Activated B cell treated with CpG ODN at 0.5 μM for 24 hours (primary cell): ENCODE measurements around the gene CELA2B. TPM values are rescaled to one million over a fixed set of nuclear protein-coding genes. Genes with fewer than 3 reads are reported as not detected.
"Not testable (repeated sequence)": the region's sequence is repeated elsewhere in the genome, so short reads cannot be mapped to it uniquely, and the experiment has no call there.

Source experiments
- ATAC-seq: fragments of 200-7000 bp; cut with Tn5 transposase; one replicate; pipeline ENCODE4 v1.10.0; 2021; ENCODE audit warnings: low read depth, mild to moderate bottlenecking, moderate library complexity
- CTCF ChIA-PET: fragments of 350-600 bp; sonication (Branson Sonifier 250); formaldehyde crosslinking; loops from one replicate; lab custom pipeline; 2021; ENCODE audit warnings: antibody characterized with exemption; lab: Charles Lee
- POLR2A ChIA-PET: fragments of 350-600 bp; sonication (Branson Sonifier 250); formaldehyde crosslinking; loops from one replicate; lab custom pipeline; 2021; ENCODE audit warnings: antibody characterized with exemption; lab: Charles Lee
- DNase-seq: peaks from one replicate; pipeline ENCODE4 v3.0.0; 2022
- H3K27ac Mint-ChIP-seq: one replicate; pipeline ENCODE4 v1.8.0; 2020; ENCODE audit warnings: mixed read lengths
- H3K27me3 Mint-ChIP-seq: one replicate; pipeline ENCODE4 v1.8.0; 2021; ENCODE audit warnings: mixed read lengths
- H3K36me3 Mint-ChIP-seq: one replicate; pipeline ENCODE4 v1.8.0; 2021; ENCODE audit warnings: low read depth, mixed read lengths
- H3K4me1 Mint-ChIP-seq: one replicate; pipeline ENCODE4 v1.8.0; 2021; ENCODE audit warnings: mixed read lengths
- H3K4me3 Mint-ChIP-seq: one replicate; pipeline ENCODE4 v1.8.0; 2020; ENCODE audit warnings: mild to moderate bottlenecking, mixed read lengths
- H3K9me3 Mint-ChIP-seq: one replicate; pipeline ENCODE4 v1.8.0; 2020; ENCODE audit warnings: mixed read lengths
- CTCF ChIP-seq: fragments of 200-600 bp; IDR thresholded peaks from one replicate; pipeline ENCODE4 v1.8.0; 2022; ENCODE audit warnings: antibody characterized with exemption, mild to moderate bottlenecking
- intact Hi-C: fragments of 100-400 bp; cut with micrococcal nuclease; formaldehyde crosslinking; loops from one replicate; pipeline ENCODE4 v1.15.1; 2024
- total RNA-seq: library from RNA; stranded (reverse); gene quantifications from 2 replicates; pipeline ENCODE4 v1.2.3, GENCODE V29; 2022

The CELA2B gene
- total RNA-seq, 1 donor from 2014 or later = not detected

- H3K4me1 Mint-ChIP-seq = no peaks in the 10 kb centered on the region
- DNase-seq = no peak
- H3K4me3 Mint-ChIP-seq = no peak overlapping the region
- H3K27me3 Mint-ChIP-seq = peaks cover 10% of the 10 kb centered on the region
- H3K36me3 Mint-ChIP-seq = no peaks in the 10 kb centered on the region
- ATAC-seq = no peak
- intact Hi-C loops = no loop called here
- H3K9me3 Mint-ChIP-seq = no peaks in the 10 kb centered on the region
- H3K27ac Mint-ChIP-seq = no peak overlapping the region
- ChIA-PET CTCF (no interaction called here), POLR2A (no interaction called here)
- no peak for TF ChIP-seq CTCF
These were observed 18.3 kb upstream of the CELA2B start for GRCh38 chr1:15457585-15457984.

GRCh38 chr1:15458388-15458787 lies 17.5 kb upstream of the CELA2B start:
- ATAC-seq, DNase-seq, H3K4me1 Mint-ChIP-seq, H3K9me3 Mint-ChIP-seq, H3K4me3 Mint-ChIP-seq, H3K36me3 Mint-ChIP-seq, POLR2A ChIA-PET, H3K27ac Mint-ChIP-seq, intact Hi-C loops, CTCF ChIA-PET: not testable (repeated sequence)
- peaks cover 10% of the 10 kb centered on the region for H3K27me3 Mint-ChIP-seq

GRCh38 chr1:15459771-15460707 lies 15.9 kb upstream of the CELA2B start:
- H3K9me3 Mint-ChIP-seq = no peaks in the 10 kb centered on the region
- H3K4me1 Mint-ChIP-seq = no peaks in the 10 kb centered on the region
- ATAC-seq (no peak), DNase-seq (no peak)
- no peak overlapping the region for H3K4me3 Mint-ChIP-seq
- intact Hi-C loops = no loop called here
- H3K27ac Mint-ChIP-seq = no peak overlapping the region
- no peak for TF ChIP-seq CTCF
- H3K27me3 Mint-ChIP-seq = peaks cover 13% of the 10 kb centered on the region
- ChIA-PET POLR2A (no interaction called here), CTCF (no interaction called here)
- H3K36me3 Mint-ChIP-seq = no peaks in the 10 kb centered on the region

- CTCF ChIA-PET = no interaction called here
These were observed 15.2 kb upstream of the CELA2B start for GRCh38 chr1:15460708-15461095.

GRCh38 chr1:15463064-15463800 lies 12.7 kb upstream of the CELA2B start:
- H3K36me3 Mint-ChIP-seq, intact Hi-C loops, ATAC-seq, POLR2A ChIA-PET, CTCF ChIA-PET, H3K27me3 Mint-ChIP-seq, H3K9me3 Mint-ChIP-seq, H3K4me1 Mint-ChIP-seq, DNase-seq, H3K4me3 Mint-ChIP-seq, H3K27ac Mint-ChIP-seq: not testable (repeated sequence)

More at GRCh38 chr1:15460708-15461095, 15.2 kb upstream of the CELA2B start:
- no peak for TF ChIP-seq CTCF
- Mint-ChIP-seq H3K36me3 (no peaks in the 10 kb centered on the region), H3K4me3 (no peak overlapping the region), H3K4me1 (no peaks in the 10 kb centered on the region), H3K27ac (no peak overlapping the region), H3K27me3 (peaks cover 11% of the 10 kb centered on the region), H3K9me3 (no peaks in the 10 kb centered on the region)
- POLR2A ChIA-PET = no interaction called here
- intact Hi-C loops = no loop called here
- DNase-seq = no peak
- ATAC-seq = no peak

GRCh38 chr1:15463926-15464322 lies 12.0 kb upstream of the CELA2B start:
- CTCF ChIA-PET, ATAC-seq, H3K36me3 Mint-ChIP-seq, intact Hi-C loops, H3K4me1 Mint-ChIP-seq, DNase-seq, POLR2A ChIA-PET, H3K27ac Mint-ChIP-seq, H3K4me3 Mint-ChIP-seq, H3K9me3 Mint-ChIP-seq: not testable (repeated sequence)
- H3K27me3 Mint-ChIP-seq = peaks cover 10% of the 10 kb centered on the region
